Frontal cortex (tissue), 4 donors: ENCODE results near the gene PHF1. TPM values are rescaled to one million over a fixed set of nuclear protein-coding genes. Genes with fewer than 3 reads are reported as not detected.

Source experiments
- DNase-seq, 2 donors: peaks; one replicate each; pipeline ENCODE4 v3.0.0; 2012; ENCODE audit warnings: low spot score in 2 of 2
- FAIRE-seq: peaks from 2 replicates; lab custom pipeline; 2012; peaks lifted over from hg19 to GRCh38; lab: Jason Lieb, UNC
- total RNA-seq: library from RNA; depleted of rRNA; stranded (reverse); fragments of >200 nt; gene quantifications from one replicate; pipeline ENCODE4 v1.2.3, GENCODE V29; 2014
- donor health status: control.
- donor health status: control.
- donor health status: control.

The PHF1 gene
- total RNA-seq, 1 donor from 2014 or later: 16.3 TPM

GRCh38 chr6:33428966-33429749 is 18.3 kb downstream of the PHF1 start:
- DNase-seq: no peak
- no peak for FAIRE-seq

- DNase-seq (no peak), FAIRE-seq (no peak)
These were observed 18.9 kb downstream of the PHF1 start for GRCh38 chr6:33429750-33430052.

GRCh38 chr6:33430334-33430733 is 19.5 kb downstream of the PHF1 start:
- DNase-seq: no peak
- no peak for FAIRE-seq

GRCh38 chr6:33430991-33431879 is 20.4 kb downstream of the PHF1 start:
- DNase-seq (peak; percentile 91 to 92), FAIRE-seq (no peak)

- FAIRE-seq: no peak
- DNase-seq: no peak
These were observed 21.2 kb downstream of the PHF1 start for GRCh38 chr6:33431880-33432541.

- FAIRE-seq (no peak), DNase-seq (no peak)
These were observed 21.7 kb downstream of the PHF1 start for GRCh38 chr6:33432546-33432945.

GRCh38 chr6:33433001-33433543 is 22.3 kb downstream of the PHF1 start:
- FAIRE-seq (no peak), DNase-seq (no peak)

- no peak for FAIRE-seq
- DNase-seq: peak in 1 of 2 donors; percentile 66
These were observed 22.9 kb downstream of the PHF1 start for GRCh38 chr6:33433544-33434191.

GRCh38 chr6:33434961-33435360 is 24.1 kb downstream of the PHF1 start:
- no peak for FAIRE-seq
- DNase-seq: no peak

GRCh38 chr6:33437666-33438065 is 26.9 kb downstream of the PHF1 start:
- DNase-seq (peak in 1 of 2 donors; percentile 22), FAIRE-seq (no peak)

GRCh38 chr6:33438978-33439594 is 28.3 kb downstream of the PHF1 start:
- FAIRE-seq (no peak), DNase-seq (peak in 1 of 2 donors; percentile 8)

- FAIRE-seq: no peak
- DNase-seq: peak in 1 of 2 donors; percentile 41
These were observed 29.3 kb downstream of the PHF1 start for GRCh38 chr6:33439956-33440648.

GRCh38 chr6:33440649-33441309 is 30.0 kb downstream of the PHF1 start:
- DNase-seq (no peak), FAIRE-seq (no peak)

- FAIRE-seq (no peak), DNase-seq (no peak)
These were observed 30.6 kb downstream of the PHF1 start for GRCh38 chr6:33441457-33441856.

- peak in 1 of 2 donors; percentile 8 for DNase-seq
- FAIRE-seq: no peak
These were observed 31.5 kb downstream of the PHF1 start for GRCh38 chr6:33442283-33442682.

- FAIRE-seq (no peak), DNase-seq (peak in 1 of 2 donors; percentile 14)
These were observed 32.2 kb downstream of the PHF1 start for GRCh38 chr6:33443025-33443424.

GRCh38 chr6:33443619-33444504 is 33.0 kb downstream of the PHF1 start:
- FAIRE-seq (no peak), DNase-seq (peak in 1 of 2 donors; percentile 8)
